ENCODE data around the gene UGT2B17.
"Not testable (repeated sequence)": the region's sequence is repeated elsewhere in the genome, so short reads cannot be mapped to it uniquely, and the experiment has no call there.

The UGT2B17 gene

DNA sequence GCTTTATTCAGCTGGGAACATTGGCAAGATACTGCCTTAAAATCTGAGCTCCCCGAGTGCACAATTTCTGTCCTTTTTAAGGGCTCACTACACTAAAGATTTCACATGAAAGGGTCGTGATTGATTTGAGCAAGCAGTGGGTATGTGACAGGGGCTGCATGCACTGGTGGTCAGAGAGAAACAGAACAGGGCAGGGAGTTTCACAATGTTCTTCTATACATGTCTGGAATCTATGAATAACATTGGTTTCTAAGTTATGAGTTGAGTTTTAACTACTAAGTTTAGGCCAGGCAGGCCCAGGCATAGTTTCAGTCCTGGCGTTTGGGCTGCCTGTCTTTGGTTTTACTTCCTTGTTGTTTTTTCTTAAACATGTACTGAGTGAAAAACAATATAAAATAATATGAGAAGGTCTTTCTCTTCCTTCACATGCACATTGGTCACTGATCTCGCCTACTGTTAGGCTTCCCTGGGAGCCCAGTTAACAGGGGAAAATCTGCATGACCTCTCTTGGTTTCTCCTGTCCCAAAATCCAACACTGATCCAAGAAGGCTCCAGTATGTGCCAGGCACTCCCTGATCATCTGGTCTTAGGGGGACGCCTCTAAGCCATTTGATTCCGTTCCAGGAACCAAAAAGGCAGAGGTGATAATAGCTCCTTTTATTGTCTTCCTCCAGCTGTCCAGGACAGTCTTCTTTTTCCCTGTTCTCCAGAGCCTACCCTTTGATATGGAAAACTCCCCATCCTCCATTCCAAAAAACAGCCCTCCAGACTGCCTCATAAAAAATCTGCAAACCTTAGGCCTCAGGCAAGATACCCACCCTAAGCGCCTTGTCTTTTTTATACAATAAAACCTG is at the start of gene UGT2B17:
Gene UGT2B17 (minus strand): TSS at position 51 of the 854 bp plus-strand sequence. CDS start 7,838 bp downstream, outside the sequence.
- DNase-seq, result no peak

DNA sequence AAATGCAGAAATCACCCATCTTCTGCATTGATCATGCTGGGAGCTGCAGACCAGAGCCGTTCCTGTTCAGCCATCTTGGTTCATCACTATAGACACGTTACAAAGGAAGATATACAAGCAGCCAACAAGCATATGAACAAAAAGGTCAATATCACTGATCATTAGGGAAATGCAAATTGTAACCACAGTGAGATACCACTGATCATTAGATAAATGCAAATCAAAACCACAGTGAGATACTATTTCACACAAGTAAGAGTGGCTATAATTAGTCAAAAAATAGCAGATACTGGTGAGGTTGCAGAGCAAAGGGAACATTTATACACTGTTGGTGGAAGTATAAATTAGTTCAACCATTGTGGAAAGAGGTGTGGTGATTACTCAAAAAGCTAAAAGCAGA is 46.6 kb upstream of the UGT2B17 start:
- not testable (repeated sequence) for DNase-seq

DNA sequence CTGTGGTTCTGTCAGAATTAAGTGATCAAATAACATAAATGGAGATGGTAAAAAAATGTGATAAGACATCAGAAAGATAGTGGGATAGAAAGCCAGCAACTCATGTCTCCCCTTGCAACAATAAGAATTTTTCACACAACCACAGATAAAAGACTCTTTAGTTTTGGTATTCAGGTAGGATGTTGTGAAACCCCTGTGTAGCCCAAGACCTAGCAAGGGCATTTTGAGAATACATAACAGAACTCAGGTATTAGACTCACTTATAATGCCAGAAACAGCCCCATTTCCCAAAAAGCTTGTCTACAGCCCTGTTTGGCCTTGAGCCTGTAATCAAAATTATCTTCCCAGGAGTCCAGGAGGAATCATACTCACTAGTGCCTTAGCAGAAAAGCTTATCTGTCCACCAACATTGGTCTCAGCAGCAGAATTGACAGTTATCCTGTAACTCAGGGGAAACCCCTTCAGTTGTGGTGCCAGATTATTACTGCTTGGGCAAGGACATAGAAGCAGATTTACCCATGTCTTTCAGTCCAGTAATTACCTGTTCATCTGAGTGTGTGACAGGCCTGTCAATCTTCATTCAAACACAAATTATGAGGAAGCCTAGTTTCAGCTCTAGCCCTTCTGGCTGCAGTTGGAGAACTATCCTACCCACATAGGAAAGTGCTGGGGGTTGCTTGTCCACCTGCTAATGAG is 41.0 kb upstream of the UGT2B17 start:
- no peak for DNase-seq

DNA sequence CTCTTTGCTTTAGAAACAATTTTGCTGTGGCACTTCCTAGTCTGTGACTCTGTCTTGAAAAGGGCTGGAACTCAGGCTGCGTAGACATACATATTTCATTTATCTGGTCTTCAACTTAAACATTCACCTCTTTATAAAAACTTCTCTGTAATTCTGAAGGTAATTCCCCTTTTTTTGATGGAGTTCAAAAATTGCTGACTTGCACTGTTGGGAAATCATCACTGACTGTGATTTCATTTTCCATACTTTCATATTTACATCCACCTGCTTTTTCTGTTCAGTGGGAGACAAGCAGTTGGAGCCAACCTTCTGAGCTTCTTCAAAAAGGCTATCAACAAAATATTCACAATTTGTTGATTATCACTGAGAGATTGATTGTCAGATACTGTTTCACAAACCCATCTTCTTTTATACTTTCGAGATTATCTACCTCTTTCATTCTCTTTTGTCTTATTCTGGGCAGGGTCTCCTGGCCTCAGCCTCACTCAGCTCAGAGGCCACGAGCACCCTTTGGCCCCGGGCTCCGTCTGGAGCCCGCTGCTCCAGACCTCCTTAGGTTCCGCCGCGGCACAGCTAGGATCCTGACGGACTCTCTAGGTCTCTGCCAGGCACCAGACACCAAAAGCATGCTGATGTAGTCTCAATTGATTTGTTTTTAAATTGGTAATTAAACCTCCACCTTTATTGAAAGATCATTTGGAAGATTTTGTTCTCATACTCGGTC is 39.7 kb upstream of the UGT2B17 start:
- DNase-seq, result no peak

DNA sequence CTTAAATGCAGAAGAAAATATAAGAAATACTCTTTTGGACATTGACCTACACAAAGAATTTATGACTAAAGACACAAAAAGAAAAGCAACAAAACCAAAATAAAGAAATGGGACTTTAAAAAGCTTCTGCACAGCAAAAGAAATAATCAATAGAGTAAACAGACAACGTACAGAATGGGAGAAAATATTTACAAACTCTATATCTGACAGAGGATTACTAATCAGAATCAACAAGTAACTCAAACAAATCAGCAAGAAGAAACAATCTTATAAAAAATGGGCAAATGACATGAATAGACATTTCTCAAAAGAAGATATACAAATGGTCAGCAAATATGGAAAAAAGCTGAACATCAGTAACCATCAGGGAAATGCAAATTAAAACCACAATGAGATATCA is 37.6 kb upstream of the UGT2B17 start:
- no peak for DNase-seq

DNA sequence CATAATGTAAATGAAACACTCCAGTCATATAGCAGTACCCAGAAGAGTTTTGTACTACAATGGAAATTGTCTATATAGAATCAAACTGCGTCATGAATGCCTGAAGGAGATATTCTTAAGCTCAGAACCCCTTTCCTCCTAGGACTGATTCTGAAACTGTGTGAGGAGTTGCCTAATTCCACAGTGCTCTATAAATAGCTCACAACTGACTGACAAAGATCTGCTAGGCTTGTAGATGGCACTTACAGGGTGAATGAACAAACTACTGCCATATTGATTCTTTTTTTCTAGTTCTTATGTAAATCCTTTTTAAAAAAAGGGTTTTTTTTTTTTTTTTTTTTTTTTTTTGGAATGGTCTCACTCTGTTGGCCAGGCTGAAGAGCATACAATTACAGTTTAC is 30.1 kb upstream of the UGT2B17 start:
- DNase-seq, result no peak

DNA sequence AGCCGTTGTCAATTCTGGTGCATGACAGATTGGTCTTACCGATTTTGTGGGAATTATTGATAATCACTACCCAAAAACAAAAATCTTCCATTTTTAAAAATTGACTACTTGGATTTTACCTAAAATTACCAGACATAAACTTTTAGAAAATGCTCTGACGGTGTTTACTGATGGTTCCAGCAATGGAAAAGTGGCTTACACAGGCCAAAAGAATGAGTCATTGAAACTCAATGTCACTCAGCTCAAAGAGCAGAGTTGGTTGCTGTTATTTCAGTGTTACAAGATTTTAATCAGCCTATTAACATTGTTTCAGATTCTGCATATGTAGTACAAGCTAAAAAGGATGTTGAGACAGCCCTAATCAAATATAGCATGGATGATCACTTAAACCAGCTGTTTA is 23.0 kb upstream of the UGT2B17 start:
- DNase-seq, result no peak

DNA sequence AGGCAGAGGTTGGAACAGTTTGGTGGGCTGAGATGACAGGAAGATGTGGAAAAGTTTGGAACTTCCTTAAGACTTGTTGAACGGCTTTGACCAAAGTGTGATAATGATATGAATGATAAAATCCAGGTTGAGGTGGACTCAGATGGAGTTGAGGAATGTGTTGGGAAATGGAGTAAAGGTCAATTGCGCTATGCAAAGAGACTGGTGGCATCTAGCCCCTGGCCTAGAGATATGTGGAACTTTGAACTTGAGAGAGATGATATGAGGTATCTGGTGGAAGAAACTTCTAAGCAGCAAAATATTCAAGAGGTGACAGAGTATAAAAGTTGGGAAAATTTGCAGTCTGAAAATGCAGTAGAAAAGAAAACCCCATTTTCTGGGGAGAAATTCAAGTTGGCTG is 21.4 kb upstream of the UGT2B17 start:
- DNase-seq, result no peak

DNA sequence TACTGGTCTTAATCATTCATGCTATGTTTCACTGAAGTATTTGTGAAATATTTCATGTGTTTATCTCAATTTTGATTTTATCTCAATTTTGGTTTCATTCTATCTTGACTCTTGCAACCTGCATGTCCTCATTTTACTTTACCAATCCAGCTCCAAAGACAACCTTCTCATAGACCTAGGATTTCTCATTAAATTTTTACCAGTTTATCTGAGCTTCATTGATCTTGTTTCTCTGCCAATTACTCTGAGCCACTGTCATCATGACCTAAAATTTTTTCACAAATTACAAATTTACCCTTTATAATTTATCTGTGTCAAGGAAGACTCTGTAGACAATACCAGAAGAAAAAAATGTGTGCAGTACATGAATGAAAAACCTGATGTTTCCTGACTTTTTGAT is 18.6 kb upstream of the UGT2B17 start:
- DNase-seq, result no peak

DNA sequence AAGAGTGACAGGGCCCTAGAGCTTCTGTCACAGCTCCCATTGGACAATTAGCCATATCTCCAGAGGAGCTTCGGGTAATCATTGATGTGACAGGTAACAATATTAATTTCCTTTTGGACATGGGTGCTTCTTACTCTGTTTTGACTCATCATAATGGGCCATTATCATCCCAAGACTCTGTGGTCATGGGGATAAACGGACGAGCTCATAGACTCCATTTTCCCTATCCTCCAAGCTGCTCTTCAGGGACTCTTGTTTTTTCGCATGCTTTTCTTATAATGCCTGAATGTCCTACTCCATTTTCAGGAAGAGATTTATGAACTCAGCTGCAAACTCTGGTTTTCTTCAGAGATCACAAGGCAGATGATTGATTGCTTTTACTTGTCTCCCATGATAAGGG is 17.0 kb upstream of the UGT2B17 start:
- no peak for DNase-seq

DNA sequence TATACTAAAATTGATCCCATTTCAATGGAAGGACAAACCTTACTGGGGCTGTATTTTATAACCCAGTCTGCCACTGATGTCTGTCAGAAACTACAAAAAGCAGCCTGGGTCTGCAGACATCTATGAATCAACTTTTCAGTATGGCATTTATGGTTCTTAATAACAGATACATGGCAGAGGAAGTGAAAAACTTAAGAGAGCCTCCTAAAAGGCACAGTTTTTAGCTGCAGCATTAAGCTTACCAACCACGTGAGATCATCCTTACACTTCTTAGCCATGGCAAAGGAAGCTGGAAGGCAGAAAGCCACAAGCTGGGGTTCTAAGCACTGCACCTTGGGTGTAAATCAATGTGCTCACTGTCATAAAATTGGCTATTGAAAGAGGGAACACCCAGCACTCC is 16.6 kb upstream of the UGT2B17 start:
- DNase-seq, result no peak

DNA sequence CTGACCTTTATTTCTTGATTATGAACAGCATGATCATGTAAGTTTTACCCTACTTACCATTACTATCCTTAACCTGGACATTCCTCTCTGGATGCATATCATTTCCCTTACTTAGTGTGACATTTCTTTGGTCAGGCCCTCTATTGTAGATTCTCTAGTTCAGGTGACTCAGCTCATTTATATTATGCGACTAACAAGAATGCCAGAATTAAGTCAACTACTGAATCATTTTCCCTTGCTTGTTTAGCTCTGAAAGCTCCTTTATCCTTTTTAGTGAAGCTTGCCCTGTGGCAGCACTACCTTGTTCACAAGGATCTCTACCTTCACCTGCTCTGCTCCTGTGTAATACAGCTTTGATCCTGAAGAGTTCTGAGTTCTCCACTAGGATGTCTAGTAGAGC is 15.1 kb upstream of the UGT2B17 start:
- DNase-seq, result no peak

DNA sequence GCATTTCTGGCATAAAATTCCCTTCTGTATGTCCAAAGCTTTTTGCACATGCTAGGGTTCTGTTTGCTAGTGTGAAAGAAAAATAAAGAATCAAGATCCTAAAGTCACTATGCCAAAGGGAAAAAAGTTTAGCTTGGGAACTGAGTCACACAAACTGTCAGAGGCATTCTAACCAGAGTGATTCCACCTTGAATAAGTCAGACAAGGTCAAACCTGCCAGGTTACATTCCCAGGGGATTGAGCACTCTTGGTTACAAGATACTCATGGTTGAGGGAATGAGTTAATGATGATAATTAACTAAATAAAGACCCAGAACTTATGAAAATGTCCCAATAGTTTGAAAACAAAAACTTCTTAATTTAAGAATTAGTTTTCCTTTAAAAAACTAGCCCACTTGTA is 13.7 kb upstream of the UGT2B17 start:
- DNase-seq, result no peak

DNA sequence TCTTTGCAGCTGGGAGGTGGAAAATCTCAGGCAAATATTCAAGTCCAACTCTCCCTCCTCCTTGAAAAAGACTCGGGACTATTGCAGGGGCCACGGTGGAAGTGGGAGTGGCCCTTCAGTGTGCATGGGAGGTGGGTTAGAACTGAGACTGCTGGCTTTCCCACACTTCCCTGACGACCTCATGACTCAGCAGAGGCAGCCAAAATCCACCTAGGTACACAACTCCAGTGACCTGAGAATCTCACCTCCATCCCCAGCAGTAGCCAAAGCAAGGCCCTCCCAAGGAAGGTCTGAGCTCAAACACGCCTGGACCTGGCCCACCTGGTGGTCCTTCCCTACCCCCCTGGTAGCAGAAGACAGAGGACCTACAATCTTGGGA is 6.2 kb upstream of the UGT2B17 start:
- no peak for DNase-seq

DNA sequence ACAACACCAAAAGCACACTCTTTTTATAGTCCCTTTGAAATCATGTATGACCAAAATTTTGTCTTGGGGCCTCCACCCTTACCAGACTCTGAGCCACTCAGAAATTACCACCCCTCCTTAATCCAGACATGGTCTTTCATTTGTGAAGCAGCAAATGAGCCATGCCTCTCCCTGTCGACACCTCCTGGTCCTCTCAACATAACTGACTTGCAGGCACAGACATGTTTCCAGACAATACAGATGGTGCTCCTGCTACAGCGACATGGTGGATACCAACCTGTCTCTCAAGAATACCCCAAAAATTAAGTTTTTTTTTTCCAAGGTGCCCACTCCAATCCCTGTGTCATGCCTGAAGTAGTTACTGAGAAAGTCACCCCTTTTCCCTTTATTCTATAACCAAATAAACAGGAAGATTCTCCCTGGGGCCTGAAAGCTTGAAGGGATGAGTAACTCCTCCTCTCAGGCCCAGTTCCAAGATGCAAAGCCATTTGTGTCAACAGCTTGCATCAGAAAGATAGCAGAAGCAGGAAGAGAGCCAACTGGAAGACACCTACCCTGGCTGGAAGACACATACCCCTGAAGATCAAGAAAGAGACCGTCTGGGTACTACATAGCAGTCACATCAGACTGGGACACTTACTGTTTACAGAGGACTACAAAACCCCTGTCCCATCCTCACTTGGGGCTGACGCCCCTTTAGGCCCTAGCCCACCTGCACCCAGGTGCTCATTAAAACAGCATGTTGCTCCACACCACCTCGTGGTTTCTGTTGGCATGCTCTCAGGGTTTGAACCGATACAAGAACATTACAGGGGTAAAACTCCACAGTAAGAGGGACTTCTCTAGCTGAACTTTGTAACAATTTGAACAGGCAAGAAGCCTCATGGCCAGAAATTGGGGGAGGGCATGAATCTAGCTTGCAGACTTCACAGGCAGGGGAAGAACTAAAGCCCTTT is 5.5 kb upstream of the UGT2B17 start:
- DNase-seq, result no peak

DNA sequence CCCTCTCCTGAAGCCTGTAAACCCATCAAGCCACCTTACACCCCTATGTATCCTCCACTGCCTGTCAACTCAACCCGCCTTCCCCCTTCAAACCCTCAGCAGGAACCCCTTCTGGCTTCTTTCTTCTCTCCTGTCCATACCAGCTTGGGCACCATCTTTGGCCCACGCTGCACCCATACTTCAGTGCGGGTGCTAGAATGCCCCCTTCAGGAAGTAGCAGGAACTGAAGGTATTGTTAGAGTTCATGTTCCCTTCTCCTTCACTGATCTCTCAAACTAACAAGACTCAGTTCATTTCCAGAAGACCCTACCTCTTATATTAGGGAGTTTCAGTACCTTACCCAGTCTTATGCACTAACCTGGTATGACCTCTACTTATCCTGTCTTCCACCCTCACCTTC is 1.5 kb upstream of the UGT2B17 start:
- DNase-seq, result no peak

DNA sequence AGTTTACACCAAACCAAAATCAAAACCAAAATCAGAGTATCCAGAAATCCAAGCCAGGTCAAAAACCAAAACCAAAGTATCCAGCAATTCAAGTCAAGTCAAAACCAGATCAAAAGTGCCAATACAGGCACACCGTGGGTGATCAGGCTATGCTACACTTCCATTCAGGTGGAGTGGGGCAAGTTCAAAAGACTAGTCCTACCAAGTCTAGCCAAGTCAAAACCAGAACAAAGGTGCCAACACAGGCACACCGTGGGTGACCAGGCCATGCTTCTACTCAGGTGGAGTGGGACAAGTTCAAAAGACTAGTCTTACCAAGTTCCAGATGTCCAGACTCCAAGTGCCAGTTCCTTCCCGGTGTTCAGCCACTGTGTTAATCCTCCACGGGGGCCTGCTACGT is 486 bp downstream of the UGT2B17 start:
- DNase-seq, result not testable (repeated sequence)

DNA sequence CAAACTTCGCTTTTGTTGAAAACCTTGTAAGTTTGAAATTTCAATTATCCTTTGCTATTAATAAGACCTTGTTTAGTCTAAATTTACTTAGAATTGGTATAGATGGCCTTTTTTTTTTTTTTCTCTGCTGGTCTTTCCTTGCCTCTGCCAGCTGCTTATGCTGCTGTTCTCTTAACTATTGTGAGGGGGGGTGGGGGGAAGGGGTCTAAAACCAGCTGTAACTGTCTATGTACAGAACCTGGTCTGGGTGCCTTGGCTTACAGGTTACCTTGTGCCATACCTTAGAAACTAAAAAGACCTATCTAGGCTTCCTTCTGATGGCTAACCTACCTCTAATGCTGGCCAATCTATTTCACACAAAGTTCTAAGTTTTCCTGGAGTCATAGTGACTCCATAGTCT is 1.0 kb downstream of the UGT2B17 start:
- no peak for DNase-seq

DNA sequence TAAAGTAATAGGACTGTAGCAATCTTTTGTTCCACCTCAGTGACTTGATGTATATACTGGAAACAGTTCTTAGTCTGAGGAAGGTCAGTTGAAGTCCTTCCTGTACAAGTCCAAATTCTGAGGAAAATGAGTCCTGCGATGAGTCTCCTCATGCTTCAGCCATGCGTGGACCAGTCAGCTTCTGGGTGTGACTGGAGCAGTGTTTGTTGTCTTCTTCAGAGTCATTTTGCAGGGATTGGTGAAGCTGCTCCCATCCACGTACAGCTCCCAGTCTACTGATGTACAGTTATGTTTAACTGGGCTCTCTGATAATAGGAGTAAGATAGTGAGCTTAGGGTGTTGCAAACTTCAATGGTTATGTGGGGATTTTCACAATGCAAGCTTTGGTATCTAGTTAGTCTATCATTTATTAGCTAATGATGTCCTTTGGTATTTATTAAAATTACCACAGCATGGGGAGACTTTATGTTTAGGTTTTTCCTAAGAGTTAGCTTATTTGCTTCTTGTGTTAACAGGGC is 3.4 kb downstream of the UGT2B17 start:
- DNase-seq, result no peak

DNA sequence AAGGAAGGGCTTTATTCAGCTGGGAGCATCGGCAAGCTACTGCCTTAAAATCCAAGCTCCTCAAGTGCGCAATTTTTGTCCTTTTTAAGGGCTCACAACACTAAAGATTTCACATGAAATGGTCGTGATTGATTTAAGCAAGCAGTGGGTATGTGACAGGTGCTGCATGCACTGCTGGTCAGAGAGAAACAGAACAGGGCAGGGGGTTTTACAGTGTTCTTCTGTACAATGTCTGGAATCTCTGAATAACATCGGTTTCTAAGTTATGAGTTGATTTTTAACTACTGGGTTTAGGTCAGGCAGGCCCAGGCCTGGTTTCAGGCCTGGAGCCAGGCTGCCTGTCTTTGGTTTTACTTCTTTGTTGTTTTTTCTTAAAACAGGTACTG is 6.0 kb downstream of the UGT2B17 start:
- DNase-seq, result no peak

DNA sequence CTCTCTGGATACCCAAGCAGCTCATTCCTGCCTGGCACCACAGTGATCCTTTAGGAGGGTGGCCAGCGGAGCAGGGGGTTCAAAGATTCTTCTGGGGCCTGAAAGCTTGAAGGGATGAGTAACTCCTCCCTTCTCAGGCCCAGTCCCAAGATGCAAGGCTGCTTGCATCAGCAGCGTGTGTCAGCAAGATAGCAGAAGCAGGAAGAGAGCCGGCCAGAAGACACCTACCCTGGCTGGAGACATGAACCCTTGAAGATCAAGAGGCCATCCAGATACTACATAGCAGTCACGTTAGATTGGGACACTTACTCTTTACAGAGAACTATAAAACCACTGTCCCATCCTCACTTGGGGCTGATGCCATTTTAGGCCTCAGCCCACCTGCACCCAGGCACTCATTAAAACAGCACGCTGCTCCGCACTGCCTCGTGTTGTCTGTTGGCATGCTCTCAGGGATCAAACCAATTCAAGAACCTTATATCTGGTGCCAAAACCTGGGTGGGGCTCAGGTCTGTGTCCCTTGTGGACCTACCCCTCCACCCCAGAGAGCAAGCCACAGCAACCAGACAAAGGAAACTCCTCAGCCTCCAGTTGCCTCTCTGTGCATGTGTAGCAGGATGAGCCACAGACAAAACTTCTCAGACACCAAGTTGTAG is 6.5 kb downstream of the UGT2B17 start:
- no peak for DNase-seq

DNA sequence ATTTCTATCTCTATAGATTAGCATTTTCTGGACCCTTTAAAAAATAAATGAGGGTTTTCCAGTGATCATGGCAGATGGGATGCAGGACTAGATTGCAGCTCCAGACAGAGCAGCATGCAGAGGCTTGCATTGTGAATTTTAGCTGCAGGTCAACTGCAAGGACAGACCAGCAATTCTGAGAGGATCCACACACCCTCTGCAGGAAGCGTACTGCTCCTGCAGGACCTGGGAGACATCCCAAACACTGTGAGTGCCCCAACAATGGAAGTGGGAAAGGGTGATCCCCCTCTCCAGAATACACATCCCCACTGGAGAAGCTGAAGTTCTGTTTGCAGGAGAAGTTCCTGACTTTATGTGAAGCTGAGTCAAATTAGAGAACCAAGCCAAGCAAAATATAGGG is 7.1 kb downstream of the UGT2B17 start:
- not testable (repeated sequence) for DNase-seq

Measured in stimulated activated CD4-positive, alpha-beta T cell treated with anti-CD3 and anti-CD28 coated beads, Interleukin-15, amount 100 ng/mL, for 24 hours (primary cell).